ENCODE measurements around the gene PKIG.

GRCh38 chr20:44600758-44601201 is 18.4 kb downstream of the PKIG start:
- peak in 1 of 2 donors; percentile 54 for TF ChIP-seq POLR2A (IDR thresholded peaks at IDR 0.05)
- TF ChIP-seq CTCF (IDR thresholded peaks at IDR 0.05), result no peak

All from adrenal gland (tissue), 5 donors.